ENCODE measurements around the gene KIFC3.
A peak's percentile ranks its signal among the peaks of the same experiment; 100 is the strongest.
"Not testable (repeated sequence)": the region's sequence is repeated elsewhere in the genome, so short reads cannot be mapped to it uniquely, and the experiment has no call there.

Gene KIFC3

GRCh38 chr16:57824888-57825287 lies 22.6 kb upstream of the KIFC3 start:
- DNase-seq (ENCODE audit: low spot score): no peak

- DNase-seq (ENCODE audit: low spot score): no peak
These were observed 21.5 kb upstream of the KIFC3 start for GRCh38 chr16:57823836-57824235.

- DNase-seq (ENCODE audit: low spot score): no peak
These were observed 20.6 kb upstream of the KIFC3 start for GRCh38 chr16:57822856-57823255.

- no peak for DNase-seq (ENCODE audit: low spot score)
These were observed 19.8 kb upstream of the KIFC3 start for GRCh38 chr16:57822018-57822553.

GRCh38 chr16:57821149-57821971 lies 19.1 kb upstream of the KIFC3 start:
- DNase-seq (ENCODE audit: low spot score): no peak

GRCh38 chr16:57818377-57819064 lies 16.2 kb upstream of the KIFC3 start:
- no peak for DNase-seq (ENCODE audit: low spot score)

GRCh38 chr16:57817680-57818079 lies 15.4 kb upstream of the KIFC3 start:
- no peak for DNase-seq (ENCODE audit: low spot score)

GRCh38 chr16:57815987-57816745 lies 13.9 kb upstream of the KIFC3 start:
- peak; percentile 97 for DNase-seq (ENCODE audit: low spot score)

GRCh38 chr16:57814896-57815295 lies 12.6 kb upstream of the KIFC3 start:
- no peak for DNase-seq (ENCODE audit: low spot score)

GRCh38 chr16:57813466-57813865 lies 11.2 kb upstream of the KIFC3 start:
- DNase-seq (ENCODE audit: low spot score): no peak

GRCh38 chr16:57811340-57811739 lies 9.0 kb upstream of the KIFC3 start:
- DNase-seq (ENCODE audit: low spot score): not testable (repeated sequence)

GRCh38 chr16:57810197-57811031 lies 8.1 kb upstream of the KIFC3 start:
- peak; percentile 84 for DNase-seq (ENCODE audit: low spot score)

GRCh38 chr16:57809276-57810196 lies 7.2 kb upstream of the KIFC3 start:
- no peak for DNase-seq (ENCODE audit: low spot score)

- no peak for DNase-seq (ENCODE audit: low spot score)
These were observed 6.4 kb upstream of the KIFC3 start for GRCh38 chr16:57808589-57809228.

GRCh38 chr16:57807968-57808528 lies 5.8 kb upstream of the KIFC3 start:
- peak; percentile 93 for DNase-seq (ENCODE audit: low spot score)

- DNase-seq (ENCODE audit: low spot score): no peak
These were observed 5.1 kb upstream of the KIFC3 start for GRCh38 chr16:57807252-57807967.

- DNase-seq (ENCODE audit: low spot score): no peak
These were observed 2.9 kb upstream of the KIFC3 start for GRCh38 chr16:57805176-57805575.

GRCh38 chr16:57804111-57804837 lies 2.0 kb upstream of the KIFC3 start:
- DNase-seq (ENCODE audit: low spot score): no peak

Measured in AG20443 (cell line).